Astrocyte of the cerebellum (primary cell): ENCODE results near the gene ZNRF2.
"Not testable (repeated sequence)": the region's sequence is repeated elsewhere in the genome, so short reads cannot be mapped to it uniquely, and the experiment has no call there.

ENCODE experiments used
- DNase-seq: peaks from one replicate; pipeline ENCODE4 v3.0.0-alpha.2; 2011; ENCODE audit warnings: low read depth
- H3K4me3 ChIP-seq: 2 replicates; pipeline ENCODE4 v1.5.1; 2011; ENCODE audit warnings: mild to moderate bottlenecking, low read depth, low read length, moderate library complexity
- in situ Hi-C: cut with HindIII; loops from 2 replicates; pipeline ENCODE4 v1.10.0; 2017; ENCODE audit warnings: low sequenced_read_pairs
- TF ChIP-seq, protein P1 (sequence below): IDR thresholded peaks from 2 replicates; pipeline ENCODE4 v1.5.1; 2012; ENCODE audit warnings: low read length, low read depth, moderate library complexity, mild to moderate bottlenecking; ENCODE audit errors: missing control alignments

ZNRF2 gene

GRCh38 chr7:30260246-30260768, 24.1 kb upstream of the ZNRF2 start:
- no peak for DNase-seq
- in situ Hi-C loops: no loop called here
- TF ChIP-seq, protein P1, sequence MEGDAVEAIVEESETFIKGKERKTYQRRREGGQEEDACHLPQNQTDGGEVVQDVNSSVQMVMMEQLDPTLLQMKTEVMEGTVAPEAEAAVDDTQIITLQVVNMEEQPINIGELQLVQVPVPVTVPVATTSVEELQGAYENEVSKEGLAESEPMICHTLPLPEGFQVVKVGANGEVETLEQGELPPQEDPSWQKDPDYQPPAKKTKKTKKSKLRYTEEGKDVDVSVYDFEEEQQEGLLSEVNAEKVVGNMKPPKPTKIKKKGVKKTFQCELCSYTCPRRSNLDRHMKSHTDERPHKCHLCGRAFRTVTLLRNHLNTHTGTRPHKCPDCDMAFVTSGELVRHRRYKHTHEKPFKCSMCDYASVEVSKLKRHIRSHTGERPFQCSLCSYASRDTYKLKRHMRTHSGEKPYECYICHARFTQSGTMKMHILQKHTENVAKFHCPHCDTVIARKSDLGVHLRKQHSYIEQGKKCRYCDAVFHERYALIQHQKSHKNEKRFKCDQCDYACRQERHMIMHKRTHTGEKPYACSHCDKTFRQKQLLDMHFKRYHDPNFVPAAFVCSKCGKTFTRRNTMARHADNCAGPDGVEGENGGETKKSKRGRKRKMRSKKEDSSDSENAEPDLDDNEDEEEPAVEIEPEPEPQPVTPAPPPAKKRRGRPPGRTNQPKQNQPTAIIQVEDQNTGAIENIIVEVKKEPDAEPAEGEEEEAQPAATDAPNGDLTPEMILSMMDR: no peak
- H3K4me3 ChIP-seq: no peak overlapping the region

DNA sequence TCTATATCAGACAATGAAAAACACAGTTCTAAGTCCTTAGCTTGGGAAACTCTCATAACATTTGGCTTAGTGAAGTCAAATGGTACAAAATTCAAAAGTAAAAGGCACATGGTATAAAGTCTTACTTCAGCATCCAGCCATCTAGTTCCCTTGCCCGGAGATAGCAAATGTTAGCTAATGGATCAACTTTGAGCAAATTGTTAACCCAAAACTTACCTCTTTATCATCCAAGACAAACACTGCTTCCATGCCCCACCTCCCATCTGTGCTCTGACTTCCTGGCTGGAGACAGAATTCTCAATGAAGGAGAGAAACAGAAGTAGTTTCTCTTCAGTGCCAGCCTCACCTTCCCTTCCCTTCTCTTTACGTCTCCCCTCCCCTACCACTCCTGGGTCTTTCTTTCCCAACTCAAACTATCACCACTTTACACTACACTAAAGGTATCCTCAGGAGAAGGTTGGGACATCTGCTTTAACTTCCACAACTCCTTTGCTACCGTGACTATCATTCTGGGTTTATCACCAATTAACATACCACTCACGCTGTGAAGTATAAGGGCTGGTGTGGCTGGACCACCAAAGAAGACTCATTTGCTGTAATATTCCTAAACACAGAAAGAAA, 21.2 kb upstream of the ZNRF2 start:
- no peak for DNase-seq
- in situ Hi-C loops: no loop called here
- no peak overlapping the region for H3K4me3 ChIP-seq
- TF ChIP-seq, protein P1: no peak

DNA sequence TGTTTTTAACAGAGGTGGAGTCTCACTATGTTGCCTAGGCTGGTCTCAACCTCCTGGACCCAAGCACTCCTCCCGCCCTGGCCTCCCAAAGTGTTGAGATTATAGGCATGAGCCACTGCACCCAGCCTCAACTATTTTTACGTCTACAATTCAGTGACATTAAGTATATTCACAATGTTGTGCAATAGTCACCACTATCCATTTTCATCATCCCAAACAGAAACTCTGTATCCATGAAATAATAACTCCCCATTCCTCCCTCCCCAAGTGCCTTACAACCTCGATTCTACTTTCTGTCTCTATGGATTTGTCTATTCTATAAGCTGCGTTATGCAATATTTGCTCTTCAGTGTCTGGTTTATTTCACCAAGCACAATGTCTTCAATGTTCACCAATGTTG, 20.3 kb upstream of the ZNRF2 start:
- in situ Hi-C loops: no loop called here
- no peak for DNase-seq
- TF ChIP-seq, protein P1: no peak
- H3K4me3 ChIP-seq: no peak overlapping the region

DNA sequence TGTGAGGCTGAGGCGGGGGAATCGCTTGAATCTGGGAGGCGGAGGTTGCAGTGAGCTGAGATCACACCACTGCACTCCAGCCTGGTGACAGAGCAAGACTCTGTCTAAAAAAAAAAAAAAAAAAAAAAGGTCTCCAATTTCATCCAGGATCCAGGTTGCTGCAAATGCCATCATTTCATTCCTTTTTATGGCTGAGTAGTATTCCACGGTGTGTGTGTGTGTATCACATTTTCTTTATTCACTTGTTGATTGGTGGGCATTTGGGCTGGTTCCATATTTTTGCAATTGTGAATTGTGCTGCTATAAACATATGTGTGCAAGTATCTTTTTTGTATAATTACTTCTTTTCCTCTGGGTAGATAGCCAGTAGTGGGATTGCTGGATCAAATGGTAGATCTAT, 19.2 kb upstream of the ZNRF2 start:
- H3K4me3 ChIP-seq, DNase-seq, in situ Hi-C loops: not testable (repeated sequence)

GRCh38 chr7:30266686-30267085, 17.7 kb upstream of the ZNRF2 start:
- TF ChIP-seq, protein P1: no peak
- DNase-seq: no peak
- in situ Hi-C loops: no loop called here
- no peak overlapping the region for H3K4me3 ChIP-seq

- no peak for DNase-seq
- in situ Hi-C loops: no loop called here
- H3K4me3 ChIP-seq: no peak overlapping the region
- TF ChIP-seq, protein P1: no peak
These were observed 15.8 kb upstream of the ZNRF2 start for GRCh38 chr7:30268586-30268985.

- TF ChIP-seq, protein P1: no peak
- no peak for DNase-seq
- no peak overlapping the region for H3K4me3 ChIP-seq
- in situ Hi-C loops: no loop called here
These were observed 14.9 kb upstream of the ZNRF2 start for GRCh38 chr7:30269490-30269889.
